Head of caudate nucleus (tissue), 42 donors: ENCODE measurements around the gene CDH4.

Experiments used
- DNase-seq, 42 donors: peaks; one replicate each; pipeline versions ENCODE4 v3.0.0 to v3.0.0-alpha.2; 2020 to 2021; ENCODE audit warnings: mixed read lengths in 7 of 42
- intact Hi-C: fragments of 100-400 bp; cut with DNase I; formaldehyde crosslinking; loops from one replicate; pipeline ENCODE4 v1.15.0; 2022

Gene CDH4

GRCh38 chr20:61251529-61252393, at the start of gene CDH4:
Gene CDH4 (plus strand): TSS chr20:61252261.
- intact Hi-C loops, result no loop called here
- peak in 24 of 42 donors; percentile 9 to 65 (median 37) for DNase-seq

DNA sequence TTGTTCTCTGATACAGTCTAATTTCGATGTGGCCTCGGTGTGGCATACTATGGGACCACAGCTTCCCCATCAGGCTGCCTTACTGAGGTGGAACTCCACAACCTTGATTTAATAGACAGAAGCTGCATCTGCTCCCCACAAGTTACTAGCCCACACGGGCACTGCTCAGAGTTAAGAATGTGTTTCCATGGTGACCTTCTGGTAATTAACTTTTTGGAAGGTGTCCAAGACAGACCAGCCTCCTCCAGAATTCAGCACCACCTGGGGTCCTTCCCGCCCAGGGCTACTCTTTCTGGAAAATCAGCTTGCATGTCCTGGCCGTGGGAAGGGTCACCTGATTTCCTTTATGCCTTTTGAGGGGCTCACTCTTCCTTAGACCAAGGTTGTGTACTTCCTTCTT, 48.7 kb upstream of the CDH4 start:
- intact Hi-C loops, result no loop called here
- no peak for DNase-seq

- DNase-seq, result no peak
- intact Hi-C loops, result no loop called here
Observed at GRCh38 chr20:61204206-61204605, 47.9 kb upstream of the CDH4 start.

DNA sequence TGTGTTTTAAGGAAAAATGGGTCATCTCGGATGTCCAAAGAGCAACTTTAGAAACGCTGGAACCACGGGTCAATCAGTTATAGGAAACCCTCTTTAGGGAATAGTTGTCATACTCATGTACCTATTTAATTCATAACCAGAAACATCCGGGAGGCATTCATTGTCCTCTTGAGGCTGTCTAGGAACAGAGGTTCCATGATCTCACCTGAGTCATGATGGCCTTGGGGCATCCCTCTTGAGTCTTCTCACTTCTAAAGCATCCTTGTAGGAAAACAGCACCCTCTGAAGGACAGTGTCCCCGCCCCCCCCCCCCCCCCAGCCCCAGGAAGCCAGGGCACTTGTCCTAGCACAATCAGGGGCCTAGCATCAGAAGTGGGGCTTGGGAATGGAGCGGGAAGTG, 46.3 kb upstream of the CDH4 start:
- DNase-seq, result no peak
- intact Hi-C loops, result no loop called here

DNA sequence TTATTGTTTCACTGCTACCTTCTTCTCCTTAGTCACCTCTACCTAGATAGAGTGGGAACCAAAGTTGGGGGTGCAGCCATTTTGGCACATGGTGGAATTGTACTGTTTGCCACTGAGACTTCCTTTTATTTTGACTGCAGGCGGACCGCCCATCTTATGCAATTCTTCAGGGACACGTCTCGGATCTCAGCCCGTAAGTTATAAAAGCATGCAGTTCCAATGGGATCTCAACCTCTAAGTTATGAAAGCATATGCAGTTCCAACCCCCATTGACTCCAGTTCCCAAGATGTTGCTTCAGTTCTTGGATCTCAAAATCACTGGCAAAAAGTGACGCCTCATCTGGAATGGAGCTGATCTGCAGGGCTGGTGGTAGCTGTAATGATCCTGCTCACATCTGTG, 41.2 kb upstream of the CDH4 start:
- no peak for DNase-seq
- intact Hi-C loops, result no loop called here

GRCh38 chr20:61217848-61218247, 34.2 kb upstream of the CDH4 start:
- intact Hi-C loops, result no loop called here
- no peak for DNase-seq

DNA sequence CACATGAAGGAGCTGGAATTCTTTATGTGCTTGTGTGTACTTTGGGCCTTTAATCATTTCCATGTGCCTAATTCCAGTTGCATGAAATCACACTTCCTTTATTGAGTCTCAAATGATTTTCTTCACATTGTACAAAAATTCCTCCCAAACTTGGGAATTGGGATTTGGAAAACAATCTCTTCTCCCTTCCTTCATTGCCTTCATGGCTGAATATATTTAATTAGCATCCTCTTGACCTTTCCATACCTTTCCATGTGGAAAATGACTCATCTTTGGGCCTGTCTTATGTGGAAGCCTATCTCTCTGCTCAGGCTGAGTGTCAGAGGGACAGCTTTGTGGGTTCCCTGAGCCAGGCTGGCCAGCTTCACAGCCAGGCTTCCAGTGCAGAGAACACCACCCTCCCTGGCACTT, 33.0 kb upstream of the CDH4 start:
- no peak for DNase-seq
- intact Hi-C loops, result no loop called here

DNA sequence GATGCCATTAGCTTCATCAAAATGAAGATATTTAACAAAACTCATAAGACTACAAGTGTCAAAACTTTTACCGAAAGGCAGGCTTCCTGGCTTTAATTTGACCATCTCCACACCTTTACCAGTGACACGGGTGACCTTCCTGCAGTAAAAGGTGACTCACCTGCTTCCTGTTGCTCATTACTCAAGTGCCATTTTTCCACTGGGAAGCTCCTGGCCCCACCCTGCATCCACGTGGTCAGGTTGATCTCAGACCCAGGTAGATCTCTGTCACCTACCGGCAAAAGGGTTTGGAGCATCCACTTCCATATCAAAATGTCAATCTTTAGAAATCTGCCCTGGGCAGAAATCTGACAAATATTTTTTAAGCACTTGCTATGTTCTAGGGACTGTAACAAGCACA, 31.9 kb upstream of the CDH4 start:
- intact Hi-C loops, result no loop called here
- DNase-seq, result no peak

DNA sequence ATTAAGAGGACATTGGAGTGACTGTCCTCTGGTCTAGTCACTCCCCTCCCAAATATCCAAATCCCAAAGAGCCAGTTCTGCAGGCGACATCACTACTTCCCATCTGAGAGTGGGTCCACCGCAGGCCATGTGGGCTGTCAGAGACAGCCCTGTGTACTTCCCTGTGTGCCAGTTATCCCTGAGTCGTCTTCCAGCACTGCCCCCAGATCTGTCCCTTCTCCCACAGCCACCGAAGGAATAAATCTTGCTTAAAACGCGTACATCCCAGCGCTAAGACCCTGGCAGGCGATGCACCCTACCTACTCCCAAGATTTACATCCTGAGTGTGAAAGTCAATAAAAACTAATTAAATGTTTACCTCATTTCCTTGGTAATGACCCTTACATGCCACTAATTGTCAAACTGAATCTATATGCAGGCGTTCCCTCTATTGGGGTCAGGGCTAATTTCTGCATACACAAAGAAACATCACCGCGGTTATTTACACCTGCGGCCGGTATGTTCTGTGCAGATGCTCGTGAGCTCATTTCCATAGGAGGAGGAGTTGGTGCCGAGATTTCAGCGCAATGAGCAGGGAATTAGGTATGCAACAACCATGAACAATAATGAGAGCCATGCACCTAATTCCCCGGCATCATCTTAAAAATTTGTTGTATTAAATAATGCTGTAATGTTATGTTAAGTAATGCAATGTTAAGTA, 31.3 kb upstream of the CDH4 start:
- DNase-seq, result no peak
- intact Hi-C loops, result no loop called here

GRCh38 chr20:61222699-61223098, 29.4 kb upstream of the CDH4 start:
- intact Hi-C loops, result no loop called here
- no peak for DNase-seq

GRCh38 chr20:61223121-61223520, 28.9 kb upstream of the CDH4 start:
- no peak for DNase-seq
- intact Hi-C loops, result no loop called here

DNA sequence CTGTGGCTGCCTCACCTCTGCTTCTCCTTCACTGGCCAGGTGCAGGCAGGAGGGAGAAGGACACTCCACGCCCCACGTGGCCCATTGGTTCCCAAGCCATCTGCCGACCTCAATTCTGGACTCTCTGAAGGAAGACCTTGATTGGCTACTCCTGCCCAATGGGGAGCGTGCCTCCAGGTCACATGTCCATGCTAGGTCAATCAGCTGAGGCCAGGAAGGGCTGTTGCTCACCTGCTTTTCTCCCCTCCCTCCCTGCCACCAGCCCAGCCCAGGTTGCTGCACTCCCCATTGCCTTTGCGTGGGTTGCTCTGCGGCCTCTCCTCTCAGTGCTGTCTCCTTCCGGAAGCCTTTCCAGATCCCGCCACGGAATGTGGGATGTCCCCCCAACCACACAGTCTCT, 21.9 kb upstream of the CDH4 start:
- intact Hi-C loops, result no loop called here
- DNase-seq, result no peak

- intact Hi-C loops, result no loop called here
- no peak for DNase-seq
Observed at GRCh38 chr20:61233590-61233989, 18.5 kb upstream of the CDH4 start.

DNA sequence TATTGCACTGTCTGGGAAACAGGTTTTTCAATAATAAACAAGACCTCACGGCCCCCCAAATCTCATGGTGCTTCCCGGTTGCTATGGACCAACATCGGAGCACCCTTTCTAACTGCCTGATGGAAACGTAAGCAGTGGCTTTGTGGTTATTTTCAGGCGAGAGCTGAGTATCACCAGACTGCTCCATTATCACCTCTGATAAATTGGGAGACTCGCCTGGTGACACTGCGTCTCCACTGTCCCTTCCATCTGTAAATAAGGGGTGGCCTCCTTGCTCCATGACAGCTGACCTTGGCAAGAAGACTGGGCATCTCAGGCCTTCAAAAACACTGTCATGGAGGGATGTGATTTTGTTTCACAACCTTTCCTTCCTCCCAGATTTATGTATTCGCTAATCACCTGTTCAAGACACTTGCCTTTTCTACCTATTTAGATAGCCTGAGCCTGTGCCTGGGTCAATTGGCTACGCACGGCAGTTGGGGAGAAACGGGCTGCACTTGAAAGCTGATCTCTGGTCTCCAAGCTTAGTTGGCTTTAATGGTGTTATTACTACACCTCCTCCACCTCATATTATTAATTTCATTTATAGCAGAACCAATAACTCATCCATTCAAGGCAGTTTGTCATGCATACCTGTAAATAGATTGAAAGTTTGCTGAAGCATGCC, 17.7 kb upstream of the CDH4 start:
- DNase-seq, result no peak
- intact Hi-C loops, result no loop called here

- intact Hi-C loops, result no loop called here
- peak in 1 of 42 donors; percentile 15 for DNase-seq
Observed at GRCh38 chr20:61236713-61237112, 15.3 kb upstream of the CDH4 start.

DNA sequence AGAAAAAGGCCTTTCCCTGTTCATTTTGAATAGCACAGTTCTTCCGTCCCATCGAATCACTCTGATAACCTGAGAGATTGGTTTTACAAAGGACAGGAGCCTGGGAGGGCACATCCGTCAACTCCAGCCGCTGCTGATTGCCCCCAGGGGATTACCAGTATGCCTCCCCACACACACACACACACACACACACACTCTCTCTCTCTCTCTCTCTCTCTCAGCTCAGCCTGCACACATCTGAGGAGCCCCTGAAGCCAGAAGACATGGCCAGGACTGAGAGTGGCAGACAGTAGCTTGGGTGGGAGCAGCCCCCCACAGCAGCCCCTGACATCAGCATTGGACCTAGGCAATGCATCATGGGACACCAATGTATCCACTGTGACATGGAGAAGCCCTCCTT, 13.2 kb upstream of the CDH4 start:
- intact Hi-C loops, result no loop called here
- no peak for DNase-seq

DNA sequence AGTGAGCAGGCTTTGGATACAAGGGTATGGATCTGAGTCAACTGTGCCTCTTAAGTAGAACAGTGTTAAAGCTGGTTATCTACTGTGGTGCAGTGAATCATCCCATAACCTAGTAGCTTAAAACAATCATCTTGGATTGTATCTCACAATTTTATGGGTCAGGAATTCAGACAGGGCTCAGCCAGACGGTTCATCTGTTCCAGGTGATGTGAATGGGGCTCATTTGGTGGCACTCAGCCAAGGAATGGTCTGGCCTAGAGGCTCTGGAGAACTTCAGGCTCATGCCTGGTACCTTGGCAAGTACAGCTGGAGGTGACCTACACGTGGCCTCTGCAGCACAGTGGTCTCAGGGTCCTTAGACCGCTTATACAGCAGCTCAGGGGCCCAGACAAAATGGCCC, 11.2 kb upstream of the CDH4 start:
- intact Hi-C loops, result no loop called here
- DNase-seq, result no peak

GRCh38 chr20:61244213-61244612, 7.8 kb upstream of the CDH4 start:
- intact Hi-C loops, result no loop called here

GRCh38 chr20:61246269-61246668, 5.8 kb upstream of the CDH4 start:
- intact Hi-C loops, result no loop called here
- no peak for DNase-seq

More at GRCh38 chr20:61244213-61244612, 7.8 kb upstream of the CDH4 start:
- DNase-seq, result no peak

DNA sequence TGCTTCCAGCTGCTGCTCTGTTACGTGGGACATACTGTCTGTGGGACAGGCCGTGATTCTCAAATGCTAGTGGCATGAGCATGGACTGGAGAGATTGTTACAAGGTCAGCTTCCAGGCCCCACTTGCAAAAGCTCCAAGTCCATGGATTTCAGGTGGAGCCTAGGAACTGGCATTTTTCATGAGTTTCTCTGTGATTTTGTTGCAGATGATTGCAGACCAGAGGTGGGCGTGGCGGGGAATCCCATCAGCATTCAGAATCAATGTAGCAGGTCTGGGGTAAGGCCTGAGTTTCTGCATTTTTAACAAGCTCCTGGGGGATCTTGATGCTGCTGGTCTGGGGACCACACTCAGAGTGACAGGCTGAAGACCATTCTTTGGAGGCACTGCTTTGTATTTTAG, 2.4 kb upstream of the CDH4 start:
- no peak for DNase-seq
- intact Hi-C loops, result no loop called here
